Natural killer cell (primary cell): ENCODE data around the gene KHSRP. TPM values are rescaled to one million over a fixed set of nuclear protein-coding genes. Genes with fewer than 3 reads are reported as not detected.

ENCODE experiments used
- ATAC-seq, 3 donors: fragments of 150-1000 bp in 2 of 3; fragments of 200-7000 bp in 1 of 3; cut with Tn5 transposase; 1 replicate in 1 of 3; 2 replicates in 2 of 3; pipeline ENCODE4 v1.10.0; 2021; ENCODE audit warnings: mild to moderate bottlenecking in 2 of 3, moderate library complexity in 2 of 3
- DNase-seq, 2 donors: peaks; one replicate each; pipeline versions ENCODE4 v3.0.0 to v3.0.0-alpha.2; 2013 to 2021; ENCODE audit warnings: mixed read lengths in 1 of 2
- H3K27ac ChIP-seq: one replicate; pipeline ENCODE4 v1.5.1; 2013; ENCODE audit warnings: mild to moderate bottlenecking, low read length
- H3K27me3 ChIP-seq: one replicate; pipeline ENCODE4 v1.6.1; 2013; ENCODE audit warnings: low read length; ENCODE audit not compliant: control insufficient read depth, insufficient read depth
- H3K36me3 ChIP-seq: one replicate; pipeline ENCODE4 v1.6.1; 2013; ENCODE audit warnings: low read length; ENCODE audit not compliant: control insufficient read depth, insufficient read depth
- H3K4me1 ChIP-seq: one replicate; pipeline ENCODE4 v1.6.1; 2013; ENCODE audit warnings: low read length; ENCODE audit not compliant: control insufficient read depth, insufficient read depth
- H3K4me3 ChIP-seq: one replicate; pipeline ENCODE4 v1.5.1; 2013; ENCODE audit warnings: low read length
- H3K9me3 ChIP-seq: one replicate; pipeline ENCODE4 v1.6.1; 2013; ENCODE audit warnings: low read length; ENCODE audit not compliant: control insufficient read depth, insufficient read depth
- H3K27ac Mint-ChIP-seq, 2 donors: one replicate each; pipeline ENCODE4 v1.8.0; 2022; ENCODE audit warnings: mild to moderate bottlenecking in 2 of 2, mixed read lengths in 2 of 2, moderate library complexity in 1 of 2
- H3K27me3 Mint-ChIP-seq, 2 donors: one replicate each; pipeline ENCODE4 v1.8.0; 2022; ENCODE audit warnings: low read depth in 2 of 2, mixed read lengths in 2 of 2
- H3K36me3 Mint-ChIP-seq: one replicate; pipeline ENCODE4 v1.8.0; 2022; ENCODE audit warnings: mixed read lengths
- H3K4me1 Mint-ChIP-seq, 2 donors: one replicate each; pipeline ENCODE4 v1.8.0; 2022; ENCODE audit warnings: mixed read lengths in 2 of 2
- H3K4me3 Mint-ChIP-seq: one replicate; pipeline ENCODE4 v1.8.0; 2022; ENCODE audit warnings: mild to moderate bottlenecking, moderate library complexity, mixed read lengths
- H3K9me3 Mint-ChIP-seq, 2 donors: one replicate each; pipeline ENCODE4 v1.8.0; 2022; ENCODE audit warnings: mixed read lengths in 2 of 2
- WGBS: methylation state at CpG from one replicate; pipeline ENCODE4 v1.1.7; 2013; ENCODE audit warnings: missing lambda C conversion rate; ENCODE audit not compliant: insufficient coverage; 5-methylcytosine and 5-hydroxymethylcytosine counted together
- intact Hi-C: fragments of 100-400 bp; cut with micrococcal nuclease; formaldehyde crosslinking; loops from one replicate; pipeline ENCODE4 v1.14.2; 2022
- total RNA-seq, 4 donors: library from RNA; stranded (reverse); fragments of 120-200 nt in 1 of 4; gene quantifications; one replicate each; pipeline versions ENCODE4 v1.2.3 to v1.2.4, GENCODE V29; 2013 to 2022
- TF ChIP-seq, protein P1 (sequence below): fragments of 200-600 bp; IDR thresholded peaks from one replicate; pipeline ENCODE4 v1.8.0; 2022; ENCODE audit warnings: antibody characterized with exemption

Gene KHSRP
- total RNA-seq, 3 donors from 2014 or later (not counting 1 experiment from before 2014, with no cell fraction given): 160 to 192 (median 165) TPM

DNA sequence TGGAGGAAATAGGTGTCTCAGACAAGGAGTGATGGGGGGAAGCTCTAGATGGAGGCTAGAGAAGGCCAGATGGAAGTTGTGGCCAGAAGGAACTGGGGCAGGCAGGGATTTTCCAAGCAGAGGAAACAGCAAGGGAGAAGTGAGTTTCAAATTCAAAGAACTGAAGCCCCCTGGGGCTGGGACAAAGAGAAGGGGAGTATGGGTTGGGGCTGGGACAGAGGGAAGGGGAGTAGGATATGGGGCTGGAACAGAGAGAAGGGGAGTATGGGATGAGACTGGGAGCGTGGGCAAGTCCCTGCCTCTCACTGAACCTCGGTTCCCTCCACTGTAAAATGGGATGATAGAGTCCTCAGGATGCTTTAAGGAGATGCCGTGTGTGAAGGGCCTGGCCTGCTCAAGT is 29.8 kb downstream of the KHSRP start:
- Mint-ChIP-seq H3K4me1 (peaks cover 22 to 30% of the 10 kb centered on the region in 2 donors), H3K36me3 (no peaks in the 10 kb centered on the region), H3K4me3 (peak overlapping the region; percentile 97), H3K27ac (peak overlapping the region; percentile 31 to 97), H3K27me3 (no peaks in the 10 kb centered on the region), H3K9me3 (no peaks in the 10 kb centered on the region)
- ATAC-seq (no peak), DNase-seq (no peak)
- H3K9me3 ChIP-seq: no peaks in the 10 kb centered on the region
- peaks cover 5% of the 10 kb centered on the region for H3K36me3 ChIP-seq
- TF ChIP-seq, protein P1, sequence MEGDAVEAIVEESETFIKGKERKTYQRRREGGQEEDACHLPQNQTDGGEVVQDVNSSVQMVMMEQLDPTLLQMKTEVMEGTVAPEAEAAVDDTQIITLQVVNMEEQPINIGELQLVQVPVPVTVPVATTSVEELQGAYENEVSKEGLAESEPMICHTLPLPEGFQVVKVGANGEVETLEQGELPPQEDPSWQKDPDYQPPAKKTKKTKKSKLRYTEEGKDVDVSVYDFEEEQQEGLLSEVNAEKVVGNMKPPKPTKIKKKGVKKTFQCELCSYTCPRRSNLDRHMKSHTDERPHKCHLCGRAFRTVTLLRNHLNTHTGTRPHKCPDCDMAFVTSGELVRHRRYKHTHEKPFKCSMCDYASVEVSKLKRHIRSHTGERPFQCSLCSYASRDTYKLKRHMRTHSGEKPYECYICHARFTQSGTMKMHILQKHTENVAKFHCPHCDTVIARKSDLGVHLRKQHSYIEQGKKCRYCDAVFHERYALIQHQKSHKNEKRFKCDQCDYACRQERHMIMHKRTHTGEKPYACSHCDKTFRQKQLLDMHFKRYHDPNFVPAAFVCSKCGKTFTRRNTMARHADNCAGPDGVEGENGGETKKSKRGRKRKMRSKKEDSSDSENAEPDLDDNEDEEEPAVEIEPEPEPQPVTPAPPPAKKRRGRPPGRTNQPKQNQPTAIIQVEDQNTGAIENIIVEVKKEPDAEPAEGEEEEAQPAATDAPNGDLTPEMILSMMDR: no peak
- WGBS: 97% methylated on average over 3 of the region's 3 CpGs
- no peak overlapping the region for H3K27ac ChIP-seq
- no peaks in the 10 kb centered on the region for H3K27me3 ChIP-seq
- H3K4me3 ChIP-seq: no peak overlapping the region
- intact Hi-C loops: no loop called here
- H3K4me1 ChIP-seq: peaks cover 18% of the 10 kb centered on the region

DNA sequence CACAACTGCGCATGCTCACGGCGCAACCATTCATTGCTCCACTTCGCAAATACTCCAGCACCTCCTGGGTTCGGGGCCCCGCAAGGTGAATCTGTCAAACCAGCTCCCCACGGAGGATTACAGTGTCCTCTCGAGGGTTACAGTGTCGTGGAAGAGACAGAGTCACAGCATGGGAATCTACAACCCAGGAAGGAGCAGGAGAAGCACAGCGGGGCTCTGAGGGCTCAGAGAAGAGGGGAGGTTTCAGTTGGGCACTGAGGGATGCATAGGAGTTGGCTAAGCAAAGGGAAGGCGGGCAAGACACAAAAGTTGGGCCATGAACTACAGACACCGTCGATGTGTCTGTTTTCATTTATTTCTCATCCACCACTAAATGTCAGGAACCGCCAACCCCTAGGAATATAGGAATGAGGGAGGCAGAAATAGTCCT is 30.6 kb downstream of the KHSRP start:
- intact Hi-C loops: loop anchor here (1.0 kb wide), 2 partner anchors 21 to 31 kb away; no protein-coding TSS in a partner anchor
- H3K27ac Mint-ChIP-seq: peak overlapping the region; percentile 96 to 97
- peak overlapping the region; percentile 89 for H3K4me3 ChIP-seq
- H3K27ac ChIP-seq: peak overlapping the region; percentile 96
- 10% methylated on average over 10 of the region's 14 CpGs for WGBS
- H3K27me3 Mint-ChIP-seq: no peaks in the 10 kb centered on the region
- no peaks in the 10 kb centered on the region for H3K9me3 ChIP-seq
- peak in 1 of 2 donors; percentile 89 for DNase-seq
- TF ChIP-seq, protein P1: no peak
- H3K36me3 Mint-ChIP-seq: no peaks in the 10 kb centered on the region
- peak in 1 of 3 donors; percentile 28 for ATAC-seq
- H3K4me1 Mint-ChIP-seq: peaks cover 22 to 30% of the 10 kb centered on the region in 2 donors
- peak overlapping the region; percentile 97 for H3K4me3 Mint-ChIP-seq
- H3K9me3 Mint-ChIP-seq: no peaks in the 10 kb centered on the region
- peaks cover 12% of the 10 kb centered on the region for H3K36me3 ChIP-seq
- no peaks in the 10 kb centered on the region for H3K27me3 ChIP-seq
- H3K4me1 ChIP-seq: peaks cover 18% of the 10 kb centered on the region

GRCh38 chr19:6393074-6393982 is 31.3 kb downstream of the KHSRP start, which contains the start of gene GTF2F1:
Gene GTF2F1 (minus strand): TSS chr19:6393164. CDS start chr19:6392995, 169 bp downstream.
- H3K9me3 Mint-ChIP-seq: no peaks in the 10 kb centered on the region
- Histone ChIP-seq H3K27me3 (no peaks in the 10 kb centered on the region), H3K27ac (peak within 1 kb of the TSS; percentile 96), H3K9me3 (no peaks in the 10 kb centered on the region), H3K36me3 (peaks cover 19% of the 10 kb centered on the region), H3K4me1 (peaks cover 18% of the 10 kb centered on the region), H3K4me3 (peak within 1 kb of the TSS; percentile 89)
- H3K4me3 Mint-ChIP-seq: peak within 1 kb of the TSS; percentile 97
- ATAC-seq: peak; percentile 86 to 91 (median 87)
- H3K4me1 Mint-ChIP-seq: peaks cover 23 to 30% of the 10 kb centered on the region in 2 donors
- H3K36me3 Mint-ChIP-seq: no peaks in the 10 kb centered on the region
- DNase-seq: peak; percentile 89 to 98
- intact Hi-C loops: loop anchor here (1.0 kb wide), 2 partner anchors 20 to 32 kb away; no protein-coding TSS in a partner anchor
- no peaks in the 10 kb centered on the region for H3K27me3 Mint-ChIP-seq
- TF ChIP-seq, protein P1: no peak
- WGBS: under 1% methylated on average over 69 of the region's 69 CpGs
- H3K27ac Mint-ChIP-seq: peak within 1 kb of the TSS; percentile 96 to 97
